ENCODE measurements around the gene DRD2. TPM values are rescaled to one million over a fixed set of nuclear protein-coding genes. Genes with fewer than 3 reads are reported as not detected.

Gene DRD2
- total and polyA plus RNA-seq, 12 donors: 0.01 to 0.09 TPM; not detected in 10

- peaks cover 0 to 5% (median 0%) of the 10 kb centered on the region in 9 donors for H3K4me1 ChIP-seq
- 92 to 96% methylated on average over 1 of the region's 1 CpG for WGBS, 2 donors
- H3K27ac ChIP-seq: no peak overlapping the region
- intact Hi-C loops (cut with DNase I): no loop called here
- no peaks in the 10 kb centered on the region for H3K9me3 ChIP-seq
- H3K36me3 ChIP-seq: no peaks in the 10 kb centered on the region
- no peak for TF ChIP-seq CTCF (IDR thresholded peaks at IDR 0.05)
- DNase-seq (no peak), ATAC-seq (no peak)
- no peak overlapping the region for H3K4me3 ChIP-seq
- peaks cover 0 to 25% (median 0%) of the 10 kb centered on the region in 7 donors for H3K27me3 ChIP-seq
Observed at GRCh38 chr11:113506893-113507292, 31.7 kb upstream of the DRD2 start.

GRCh38 chr11:113506461-113506860, 31.3 kb upstream of the DRD2 start:
- peaks cover 0 to 28% (median 0%) of the 10 kb centered on the region in 7 donors for H3K27me3 ChIP-seq

GRCh38 chr11:113505541-113506375, 30.6 kb upstream of the DRD2 start:
- H3K27ac ChIP-seq: no peak overlapping the region
- no peak overlapping the region for H3K4me3 ChIP-seq

More at GRCh38 chr11:113506461-113506860, 31.3 kb upstream of the DRD2 start:
- Histone ChIP-seq H3K4me3 (no peak overlapping the region), H3K9me3 (no peaks in the 10 kb centered on the region), H3K36me3 (no peaks in the 10 kb centered on the region), H3K27ac (no peak overlapping the region), H3K4me1 (peaks cover 0 to 5% (median 0%) of the 10 kb centered on the region in 9 donors)
- no peak for TF ChIP-seq CTCF (IDR thresholded peaks at IDR 0.05)
- intact Hi-C loops (cut with DNase I): no loop called here
- WGBS, 2 donors: 76 to 78% methylated on average over 6 of the region's 6 CpGs
- ATAC-seq (no peak), DNase-seq (no peak)

GRCh38 chr11:113505046-113505445, 29.8 kb upstream of the DRD2 start:
- intact Hi-C loops (cut with DNase I): no loop called here
- WGBS, 2 donors: 64 to 74% methylated on average over 3 of the region's 3 CpGs
- no peak overlapping the region for H3K4me3 ChIP-seq
- peaks cover 0 to 40% (median 5%) of the 10 kb centered on the region in 7 donors for H3K27me3 ChIP-seq
- DNase-seq: no peak
- H3K9me3 ChIP-seq: no peaks in the 10 kb centered on the region
- H3K27ac ChIP-seq: no peak overlapping the region
- H3K36me3 ChIP-seq: no peaks in the 10 kb centered on the region
- H3K4me1 ChIP-seq: peaks cover 0 to 5% (median 0%) of the 10 kb centered on the region in 9 donors
- TF ChIP-seq CTCF (IDR thresholded peaks at IDR 0.05): no peak
- ATAC-seq: no peak

More at GRCh38 chr11:113505541-113506375, 30.6 kb upstream of the DRD2 start:
- Histone ChIP-seq H3K9me3 (no peaks in the 10 kb centered on the region), H3K36me3 (no peaks in the 10 kb centered on the region), H3K27me3 (peaks cover 0 to 33% (median 3%) of the 10 kb centered on the region in 7 donors), H3K4me1 (peaks cover 0 to 5% (median 0%) of the 10 kb centered on the region in 9 donors)
- TF ChIP-seq CTCF (IDR thresholded peaks at IDR 0.05): no peak
- no peak for DNase-seq
- intact Hi-C loops (cut with DNase I): no loop called here
- ATAC-seq: peak in 2 of 8 donors; percentile 29 to 82
- 37% methylated on average over 12 of the region's 12 CpGs for WGBS, 2 donors

All from heart right ventricle (tissue), 16 donors.